Glutamatergic neuron (in vitro differentiated cells): ENCODE data around the gene RPTOR. TPM values are rescaled to one million over a fixed set of nuclear protein-coding genes. Genes with fewer than 3 reads are reported as not detected.

Experiments used
- DNase-seq: peaks from one replicate; pipeline ENCODE4 v3.0.0; 2022
- H3K27ac Mint-ChIP-seq: one replicate; pipeline ENCODE4 v1.8.0; 2020; ENCODE audit warnings: mild to moderate bottlenecking, mixed read lengths, inconsistent platforms; ENCODE audit not compliant: unreplicated experiment
- H3K27me3 Mint-ChIP-seq: one replicate; pipeline ENCODE4 v1.8.0; 2020; ENCODE audit warnings: mild to moderate bottlenecking, moderate library complexity, mixed read lengths, inconsistent platforms; ENCODE audit not compliant: unreplicated experiment
- H3K36me3 Mint-ChIP-seq: one replicate; pipeline ENCODE4 v1.8.0; 2020; ENCODE audit warnings: mild to moderate bottlenecking, mixed read lengths, inconsistent platforms; ENCODE audit not compliant: unreplicated experiment
- H3K4me1 Mint-ChIP-seq: one replicate; pipeline ENCODE4 v1.8.0; 2020; ENCODE audit warnings: mild to moderate bottlenecking, low read depth, mixed read lengths, inconsistent platforms; ENCODE audit not compliant: unreplicated experiment
- H3K4me3 Mint-ChIP-seq: one replicate; pipeline ENCODE4 v1.8.0; 2020; ENCODE audit warnings: mild to moderate bottlenecking, mixed read lengths, inconsistent platforms; ENCODE audit not compliant: unreplicated experiment
- H3K9me3 Mint-ChIP-seq: one replicate; pipeline ENCODE4 v1.8.0; 2020; ENCODE audit warnings: mild to moderate bottlenecking, moderate library complexity, mixed read lengths, inconsistent platforms; ENCODE audit not compliant: unreplicated experiment
- CTCF ChIP-seq: fragments of 200-600 bp; sonication (generic); IDR thresholded peaks from one replicate; pipeline ENCODE4 v1.5.0; 2021; ENCODE audit not compliant: partially characterized antibody, unreplicated experiment
- total RNA-seq: library from RNA; stranded (reverse); fragmentation: NEBNext Ultra II Directional; extraction: Animal tissue kit (Norgen Biotek cat#: 25700); gene quantifications from one replicate; pipeline ENCODE4 v1.2.1, GENCODE V29; 2021; ENCODE audit not compliant: unreplicated experiment

The RPTOR gene
- total RNA-seq, 1 donor from 2014 or later: 39.8 TPM

- Mint-ChIP-seq H3K9me3 (peaks cover 6% of the 10 kb centered on the region), H3K4me1 (peaks cover 7% of the 10 kb centered on the region), H3K27ac (no peak overlapping the region), H3K4me3 (no peak overlapping the region), H3K27me3 (peaks cover 4% of the 10 kb centered on the region), H3K36me3 (peaks cover 19% of the 10 kb centered on the region)
- no peak for TF ChIP-seq CTCF
- peak; percentile 9 for DNase-seq
Measured at GRCh38 chr17:80944326-80944725, 399.7 kb downstream of the RPTOR start.

- H3K36me3 Mint-ChIP-seq: peaks cover 19% of the 10 kb centered on the region
- H3K27ac Mint-ChIP-seq: no peak overlapping the region
- peaks cover 4% of the 10 kb centered on the region for H3K27me3 Mint-ChIP-seq
- peaks cover 7% of the 10 kb centered on the region for H3K4me1 Mint-ChIP-seq
- DNase-seq: peak; percentile 10
- H3K4me3 Mint-ChIP-seq: no peak overlapping the region
- no peak for TF ChIP-seq CTCF
- H3K9me3 Mint-ChIP-seq: peaks cover 8% of the 10 kb centered on the region
Measured at GRCh38 chr17:80945736-80946135, 401.1 kb downstream of the RPTOR start.

GRCh38 chr17:80946449-80946848, 401.8 kb downstream of the RPTOR start:
- TF ChIP-seq CTCF: no peak
- H3K27ac Mint-ChIP-seq: no peak overlapping the region
- no peak overlapping the region for H3K4me3 Mint-ChIP-seq
- peak; percentile 2 for DNase-seq
- H3K36me3 Mint-ChIP-seq: peaks cover 19% of the 10 kb centered on the region
- H3K9me3 Mint-ChIP-seq: peaks cover 8% of the 10 kb centered on the region
- peaks cover 7% of the 10 kb centered on the region for H3K4me1 Mint-ChIP-seq
- peaks cover 4% of the 10 kb centered on the region for H3K27me3 Mint-ChIP-seq

GRCh38 chr17:80947200-80947940, 402.7 kb downstream of the RPTOR start:
- DNase-seq: peak; percentile 5
- no peak for TF ChIP-seq CTCF
- H3K27ac Mint-ChIP-seq: no peak overlapping the region
- H3K36me3 Mint-ChIP-seq: peaks cover 19% of the 10 kb centered on the region
- H3K27me3 Mint-ChIP-seq: peaks cover 4% of the 10 kb centered on the region
- H3K9me3 Mint-ChIP-seq: peaks cover 8% of the 10 kb centered on the region
- H3K4me1 Mint-ChIP-seq: peaks cover 6% of the 10 kb centered on the region
- no peak overlapping the region for H3K4me3 Mint-ChIP-seq

- peaks cover 6% of the 10 kb centered on the region for H3K27me3 Mint-ChIP-seq
- peak; percentile 10 for DNase-seq
- H3K9me3 Mint-ChIP-seq: peaks cover 7% of the 10 kb centered on the region
- peaks cover 5% of the 10 kb centered on the region for H3K4me1 Mint-ChIP-seq
- H3K4me3 Mint-ChIP-seq: no peak overlapping the region
- H3K27ac Mint-ChIP-seq: no peak overlapping the region
- H3K36me3 Mint-ChIP-seq: peaks cover 19% of the 10 kb centered on the region
- TF ChIP-seq CTCF: no peak
Measured at GRCh38 chr17:80948019-80948975, 403.7 kb downstream of the RPTOR start.
